GM12878 (cell line): ENCODE measurements around the gene LMAN1L. TPM values are rescaled to one million over a fixed set of nuclear protein-coding genes. Genes with fewer than 3 reads are reported as not detected.

Experiments used
- BACH1 ChIP-seq: fragments of 450-650 bp; IDR thresholded peaks from 2 replicates; pipeline ENCODE4 v1.6.1; 2017; ENCODE audit warnings: mild to moderate bottlenecking, borderline replicate concordance
- CEBPB ChIP-seq, 2 experiments: fragments of 150-350 bp in 1 of 2; IDR thresholded peaks; 2 replicates each; pipeline ENCODE4 v1.6.1; 2012 to 2014; ENCODE audit warnings: low read depth in 2 of 2, low read length in 2 of 2, borderline replicate concordance in 1 of 2, inconsistent platforms in 1 of 2
- CHD4 ChIP-seq: fragments of 200-600 bp; sonication (generic); IDR thresholded peaks from 2 replicates; pipeline ENCODE4 v1.6.1; 2016; ENCODE audit warnings: mild to moderate bottlenecking
- CTCF ChIP-seq, 3 experiments: IDR thresholded peaks in 2 of 3; conservative IDR thresholded peaks in 1 of 3; 2 replicates each; pipeline ENCODE4 v1.5.1; 2011; ENCODE audit warnings: low read depth in 3 of 3, low read length in 3 of 3, mild to moderate bottlenecking in 3 of 3, control low read depth in 2 of 3, moderate library complexity in 2 of 3, inconsistent platforms in 1 of 3, mixed read lengths in 1 of 3; ENCODE audit not compliant: control insufficient read depth in 2 of 3, insufficient read depth in 1 of 3; ENCODE audit errors: extremely low read depth in 1 of 3
- E4F1 ChIP-seq: fragments of 450-650 bp; IDR thresholded peaks from 2 replicates; pipeline ENCODE4 v1.6.1; 2018; ENCODE audit warnings: borderline replicate concordance, mild to moderate bottlenecking; ENCODE audit not compliant: partially characterized antibody
- FOXK2 ChIP-seq: fragments of 450-650 bp; IDR thresholded peaks from 2 replicates; pipeline ENCODE4 v1.6.1; 2017; ENCODE audit warnings: mild to moderate bottlenecking, moderate library complexity
- IRF5 ChIP-seq: fragments of 450-650 bp; IDR thresholded peaks from 2 replicates; pipeline ENCODE4 v1.6.1; 2017; ENCODE audit warnings: borderline replicate concordance
- JUNB ChIP-seq: IDR thresholded peaks from 2 replicates; pipeline ENCODE4 v1.6.1; 2016; ENCODE audit warnings: antibody characterized with exemption, mild to moderate bottlenecking
- PAX5 ChIP-seq: IDR thresholded peaks from 2 replicates; pipeline ENCODE4 v1.6.1; 2011; ENCODE audit warnings: low read depth, low read length, borderline replicate concordance
- PAX8 ChIP-seq: fragments of 450-650 bp; IDR thresholded peaks from 2 replicates; pipeline ENCODE4 v1.6.1; 2017; ENCODE audit warnings: mild to moderate bottlenecking, moderate library complexity
- ZBTB40 ChIP-seq: fragments of 450-650 bp; IDR thresholded peaks from 2 replicates; pipeline ENCODE4 v1.6.1; 2016; ENCODE audit warnings: mild to moderate bottlenecking, moderate library complexity, borderline replicate concordance
- ZNF592 ChIP-seq: fragments of 450-650 bp; IDR thresholded peaks from 2 replicates; pipeline ENCODE4 v1.6.1; 2017; ENCODE audit warnings: mild to moderate bottlenecking, moderate library complexity
- polyA plus RNA-seq, 11 experiments: library from polyadenylated mRNA; depleted of rRNA in 4 of 11; unstranded in 6 of 11; stranded (reverse) in 5 of 11; fragments of >200 nt; fragmentation: Nextera tagmentation in 4 of 11; fragmentation: Illumina TruSeq in 1 of 11; extraction: Ambion mirVana in 4 of 11; extraction: Trizol in 1 of 11; gene quantifications; 1 replicate in 1 of 11; 2 replicates in 10 of 11; pipeline versions ENCODE4 v1.2.1 to v1.2.3, GENCODE V29; 2011 to 2016; ENCODE audit warnings: inconsistent platforms in 2 of 11, missing spikeins in 2 of 11, low read depth in 1 of 11
- total RNA-seq, 4 experiments: library from RNA; depleted of rRNA in 3 of 4; stranded (reverse); fragments of >200 nt in 3 of 4; fragmentation: Illumina TruSeq in 1 of 4; extraction: Trizol in 1 of 4; gene quantifications; 2 replicates each; pipeline versions ENCODE4 v1.2.1 to v1.2.3, GENCODE V29; 2013 to 2021

Gene LMAN1L
- total and polyA plus RNA-seq, 10 of the 15 experiments (the other 5 are each of a cell fraction or from before 2014, with no cell fraction given): not detected

- TF ChIP-seq ZNF592 (no peak), JUNB (no peak), CEBPB (IDR thresholded peaks at IDR 0.05; ENCODE audit: borderline replicate concordance in 1 of 2, low read depth in 2 of 2, low read length in 2 of 2) (no peak), CHD4 (no peak), PAX8 (no peak), PAX5 (no peak), ZBTB40 (no peak), IRF5 (no peak), E4F1 (no peak), FOXK2 (no peak), BACH1 (no peak), CTCF (IDR thresholded peaks at IDR 0.05 in 2 of 3, conservative IDR thresholded peaks at IDR 0.05 in 1 of 3; ENCODE audit: control insufficient read depth in 2 of 3, extremely low read depth in 1 of 3, insufficient read depth in 1 of 3, low read depth in 3 of 3, low read length in 3 of 3) (peak; percentile 63 to 68 (median 64))
Observed at GRCh38 chr15:74793135-74794028, 19.3 kb upstream of the LMAN1L start (continued).
